Activated CD8-positive, alpha-beta memory T cell treated with anti-CD3 and anti-CD28 coated beads, Interleukin-2, amount 10 ng/mL, durations not matched to agents 7 days and 5 days (primary cell): ENCODE data around the gene OMP. TPM values are rescaled to one million over a fixed set of nuclear protein-coding genes. Genes with fewer than 3 reads are reported as not detected.
A peak's percentile ranks its signal among the peaks of the same experiment; 100 is the strongest.

Source experiments
- ATAC-seq: fragments of 150-1000 bp; cut with Tn5 transposase; one replicate; pipeline ENCODE4 v1.10.0; 2021; ENCODE audit warnings: moderate library complexity
- CTCF ChIA-PET: fragments of 350-600 bp; sonication (Branson Sonifier 250); formaldehyde crosslinking; loops from one replicate; lab custom pipeline; 2021; ENCODE audit warnings: antibody characterized with exemption; lab: Charles Lee
- DNase-seq: peaks from one replicate; pipeline ENCODE4 v3.0.0-alpha.2; 2020
- H3K27ac Mint-ChIP-seq: one replicate; pipeline ENCODE4 v1.8.0; 2021; ENCODE audit warnings: mild to moderate bottlenecking, mixed read lengths
- H3K27me3 Mint-ChIP-seq: one replicate; pipeline ENCODE4 v1.8.0; 2021; ENCODE audit warnings: mixed read lengths
- H3K36me3 Mint-ChIP-seq: one replicate; pipeline ENCODE4 v1.8.0; 2021; ENCODE audit warnings: mild to moderate bottlenecking, mixed read lengths
- H3K4me1 Mint-ChIP-seq: one replicate; pipeline ENCODE4 v1.8.0; 2021; ENCODE audit warnings: mixed read lengths
- H3K4me3 Mint-ChIP-seq: one replicate; pipeline ENCODE4 v1.8.0; 2021; ENCODE audit warnings: mild to moderate bottlenecking, moderate library complexity, mixed read lengths
- H3K9me3 Mint-ChIP-seq: one replicate; pipeline ENCODE4 v1.8.0; 2022; ENCODE audit warnings: low read depth, mixed read lengths
- total RNA-seq, 2 experiments: library from RNA; stranded (reverse); gene quantifications; one replicate each; pipeline ENCODE4 v1.2.3, GENCODE V29; 2021

Gene OMP
- total RNA-seq, 2 experiments from 2014 or later = not detected

DNA sequence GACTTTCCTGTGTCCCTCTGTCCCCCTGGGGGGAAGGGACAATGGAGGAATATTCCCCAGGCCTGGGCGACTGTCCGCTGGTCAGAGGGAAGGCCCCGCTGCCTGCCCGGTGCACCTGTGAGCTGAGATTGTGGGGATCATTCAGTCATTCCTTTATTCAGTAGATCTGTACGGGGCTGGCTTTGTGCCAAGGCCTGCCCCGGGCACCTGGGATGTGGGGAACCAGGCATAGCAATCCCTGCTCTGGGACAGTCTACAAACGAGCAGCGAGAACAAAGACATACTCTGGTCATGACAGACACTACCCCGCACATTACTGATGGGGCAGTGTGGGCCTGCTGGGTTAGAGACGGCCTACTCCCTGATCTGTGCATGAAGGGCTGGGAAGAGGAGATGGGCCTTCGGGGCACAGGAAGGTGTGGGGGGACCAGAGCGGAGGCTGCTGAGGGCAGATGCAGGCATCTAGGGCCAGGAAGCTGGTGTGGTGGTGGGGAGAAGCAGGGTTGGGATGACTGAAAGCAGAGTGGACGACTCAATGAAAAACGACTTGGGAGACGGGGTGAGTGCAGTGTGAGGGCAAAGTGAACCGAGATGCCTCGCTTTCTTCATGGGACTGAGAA, 23.6 kb downstream of the OMP start:
- peaks cover 13% of the 10 kb centered on the region for H3K27me3 Mint-ChIP-seq

DNA sequence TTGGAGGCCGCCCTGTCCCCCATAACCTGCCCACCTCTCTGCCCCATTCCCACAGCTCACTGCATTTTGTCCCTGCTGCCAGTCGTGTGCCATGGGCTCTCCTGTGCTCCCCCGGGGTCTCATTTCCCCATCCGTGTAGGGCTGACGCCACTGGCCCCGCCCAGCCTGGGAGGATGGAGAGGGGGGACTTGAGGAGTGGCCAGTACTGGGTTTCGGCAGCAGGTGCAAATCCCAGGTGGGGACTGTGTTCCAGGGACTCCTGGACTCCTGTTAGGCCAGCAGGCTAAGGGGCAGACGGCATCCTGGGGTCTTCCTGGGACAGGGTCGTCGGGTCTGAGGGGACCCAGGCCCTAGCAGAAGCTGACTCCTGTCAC, 24.2 kb downstream of the OMP start:
- ATAC-seq (no peak), DNase-seq (no peak)
- H3K27me3 Mint-ChIP-seq = peaks cover 13% of the 10 kb centered on the region
- no peaks in the 10 kb centered on the region for H3K36me3 Mint-ChIP-seq
- H3K9me3 Mint-ChIP-seq = no peaks in the 10 kb centered on the region
- peaks cover 3% of the 10 kb centered on the region for H3K4me1 Mint-ChIP-seq
- CTCF ChIA-PET = interaction anchor here (0.6 to 5.3 kb wide), 46 partner anchors 8 to 868 kb away, joined by 3 to 162 read pairs (median 5); partner anchors contain the start of gene INTS4
- no peak overlapping the region for H3K27ac Mint-ChIP-seq
- no peak overlapping the region for H3K4me3 Mint-ChIP-seq

More for the DNA sequence above, 23.6 kb downstream of the OMP start:
- Mint-ChIP-seq H3K4me3 (no peak overlapping the region), H3K4me1 (peaks cover 3% of the 10 kb centered on the region), H3K9me3 (no peaks in the 10 kb centered on the region), H3K36me3 (no peaks in the 10 kb centered on the region), H3K27ac (no peak overlapping the region)
- DNase-seq (no peak), ATAC-seq (no peak)
- CTCF ChIA-PET = interaction anchor here (0.6 to 5.3 kb wide), 27 partner anchors 10 to 493 kb away, joined by 3 to 162 read pairs (median 9); no protein-coding TSS in a partner anchor

DNA sequence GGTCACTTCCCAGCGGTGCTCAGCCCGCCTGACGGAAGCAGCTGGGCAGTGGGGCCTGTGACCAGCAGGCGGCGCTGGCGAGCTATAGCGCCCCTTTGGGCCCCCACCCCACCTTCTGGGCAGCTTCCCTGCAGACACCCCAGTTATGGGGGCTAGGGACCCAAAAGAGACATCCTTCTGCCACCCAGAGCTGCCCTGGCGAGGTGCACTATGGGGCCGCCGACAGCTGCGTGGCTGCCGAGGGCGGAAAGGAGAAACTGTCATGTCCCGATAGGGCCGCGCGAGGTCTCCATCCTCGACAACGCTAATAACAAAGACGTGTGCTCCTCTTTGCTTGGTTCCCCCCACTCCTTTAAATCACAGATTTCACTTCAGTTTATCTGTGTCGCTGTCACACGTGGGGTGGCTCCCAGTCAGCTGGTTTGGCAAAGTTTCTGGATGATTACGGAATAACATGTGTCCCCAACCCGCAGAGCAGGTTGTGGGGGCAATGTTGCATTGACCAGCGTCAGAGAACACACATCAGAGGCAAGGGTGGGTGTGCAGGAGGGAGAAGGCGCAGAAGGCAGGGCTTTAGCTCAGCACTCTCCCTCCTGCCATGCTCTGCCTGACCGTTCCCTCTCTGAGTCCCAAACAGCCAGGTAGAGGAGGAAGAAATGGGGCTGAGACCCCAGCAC, 24.7 kb downstream of the OMP start:
- Mint-ChIP-seq H3K9me3 (no peaks in the 10 kb centered on the region), H3K36me3 (no peaks in the 10 kb centered on the region), H3K27ac (no peak overlapping the region), H3K27me3 (peaks cover 13% of the 10 kb centered on the region), H3K4me3 (no peak overlapping the region), H3K4me1 (peaks cover 3% of the 10 kb centered on the region)
- peak; percentile 87 for ATAC-seq
- peak; percentile 64 for DNase-seq
- CTCF ChIA-PET = interaction anchor here (0.6 to 5.3 kb wide), 48 partner anchors 9 to 867 kb away, joined by 3 to 162 read pairs (median 5); partner anchors contain the start of gene INTS4

DNA sequence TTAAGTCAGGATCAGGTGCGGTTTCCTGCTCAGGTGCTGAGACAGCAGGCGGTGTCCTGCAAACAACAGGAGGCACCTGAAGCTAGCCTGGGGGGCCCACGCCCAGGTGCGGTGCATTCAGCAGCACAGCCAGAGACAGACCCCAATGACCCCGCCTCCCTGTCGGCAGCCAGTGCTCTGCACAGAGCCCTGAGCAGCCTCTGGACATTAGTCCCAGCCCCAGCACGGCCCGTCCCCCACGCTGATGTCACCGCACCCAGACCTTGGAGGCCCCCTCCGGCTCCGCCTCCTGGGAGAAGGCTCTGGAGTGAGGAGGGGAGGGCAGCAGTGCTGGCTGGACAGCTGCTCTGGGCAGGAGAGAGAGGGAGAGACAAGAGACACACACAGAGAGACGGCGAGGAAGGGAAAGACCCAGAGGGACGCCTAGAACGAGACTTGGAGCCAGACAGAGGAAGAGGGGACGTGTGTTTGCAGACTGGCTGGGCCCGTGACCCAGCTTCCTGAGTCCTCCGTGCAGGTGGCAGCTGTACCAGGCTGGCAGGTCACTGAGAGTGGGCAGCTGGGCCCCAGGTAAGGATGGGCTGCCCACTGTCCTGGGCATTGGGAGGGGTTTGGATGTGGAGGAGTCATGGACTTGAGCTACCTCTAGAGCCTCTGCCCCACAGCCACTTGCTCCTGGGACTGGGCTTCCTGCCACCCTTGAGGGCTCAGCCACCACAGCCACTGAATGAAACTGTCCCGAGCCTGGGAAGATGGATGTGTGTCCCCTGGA, 25.5 kb downstream of the OMP start, which contains the start of gene MYO7A:
TSS of gene MYO7A (plus strand) at position 327 of the 772 bp plus-strand sequence. CDS start 2,389 bp downstream, outside the sequence.
- H3K9me3 Mint-ChIP-seq = no peaks in the 10 kb centered on the region
- ATAC-seq (no peak), DNase-seq (no peak)
- no peaks in the 10 kb centered on the region for H3K36me3 Mint-ChIP-seq
- peaks cover 3% of the 10 kb centered on the region for H3K4me1 Mint-ChIP-seq
- CTCF ChIA-PET = interaction anchor here (0.8 to 5.3 kb wide), 32 partner anchors 9 to 491 kb away, joined by 3 to 162 read pairs (median 8); no protein-coding TSS in a partner anchor
- H3K27me3 Mint-ChIP-seq = peaks cover 15% of the 10 kb centered on the region
- H3K27ac Mint-ChIP-seq = no peak within 1 kb of the TSS
- no peak within 1 kb of the TSS for H3K4me3 Mint-ChIP-seq

DNA sequence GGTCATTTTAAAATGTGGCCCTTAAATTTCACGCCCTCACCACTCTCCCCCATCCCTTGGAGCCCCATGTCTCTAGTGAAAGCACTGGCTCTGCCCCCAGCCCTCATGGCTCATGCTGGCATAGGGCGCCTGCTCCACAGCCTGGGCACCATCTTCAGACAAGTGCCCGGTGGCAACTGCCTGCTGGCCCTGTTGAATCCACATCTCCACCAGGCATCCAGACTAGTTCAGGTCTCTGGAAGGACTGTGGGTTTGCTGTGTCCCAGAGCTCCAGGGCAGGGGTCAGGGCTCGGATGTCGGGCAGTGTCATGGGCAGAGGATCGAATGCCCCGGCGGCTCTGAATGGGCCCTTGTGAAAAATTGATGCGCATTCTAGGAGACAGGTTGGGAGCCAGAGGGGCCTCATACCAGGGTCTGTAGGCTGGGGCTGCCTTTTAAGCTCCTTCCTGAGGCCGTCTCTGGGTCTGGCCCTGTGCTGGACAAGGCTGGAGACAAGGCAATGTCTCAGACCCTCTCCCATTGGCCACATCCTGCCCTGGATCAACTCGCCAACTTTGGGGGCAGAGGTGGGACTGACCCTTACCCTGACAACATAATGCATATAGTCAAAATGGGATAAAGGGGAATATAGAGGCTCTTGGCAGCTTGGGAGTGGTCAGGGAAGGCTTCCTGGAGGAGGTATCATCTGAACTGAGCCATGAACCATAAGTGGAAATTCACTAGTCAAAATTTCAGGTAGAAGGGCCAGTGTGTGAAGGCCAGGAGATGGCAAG, 26.6 kb downstream of the OMP start:
- peaks cover 20% of the 10 kb centered on the region for H3K27me3 Mint-ChIP-seq
- H3K4me1 Mint-ChIP-seq = peaks cover 3% of the 10 kb centered on the region
- H3K9me3 Mint-ChIP-seq = no peaks in the 10 kb centered on the region
- H3K27ac Mint-ChIP-seq = no peak overlapping the region
- no peak overlapping the region for H3K4me3 Mint-ChIP-seq
- CTCF ChIA-PET = interaction anchor here (0.6 to 5.3 kb wide), 5 partner anchors 12 to 419 kb away, joined by 3 to 162 read pairs (median 19); no protein-coding TSS in a partner anchor
- DNase-seq (no peak), ATAC-seq (no peak)
- peaks cover 4% of the 10 kb centered on the region for H3K36me3 Mint-ChIP-seq

DNA sequence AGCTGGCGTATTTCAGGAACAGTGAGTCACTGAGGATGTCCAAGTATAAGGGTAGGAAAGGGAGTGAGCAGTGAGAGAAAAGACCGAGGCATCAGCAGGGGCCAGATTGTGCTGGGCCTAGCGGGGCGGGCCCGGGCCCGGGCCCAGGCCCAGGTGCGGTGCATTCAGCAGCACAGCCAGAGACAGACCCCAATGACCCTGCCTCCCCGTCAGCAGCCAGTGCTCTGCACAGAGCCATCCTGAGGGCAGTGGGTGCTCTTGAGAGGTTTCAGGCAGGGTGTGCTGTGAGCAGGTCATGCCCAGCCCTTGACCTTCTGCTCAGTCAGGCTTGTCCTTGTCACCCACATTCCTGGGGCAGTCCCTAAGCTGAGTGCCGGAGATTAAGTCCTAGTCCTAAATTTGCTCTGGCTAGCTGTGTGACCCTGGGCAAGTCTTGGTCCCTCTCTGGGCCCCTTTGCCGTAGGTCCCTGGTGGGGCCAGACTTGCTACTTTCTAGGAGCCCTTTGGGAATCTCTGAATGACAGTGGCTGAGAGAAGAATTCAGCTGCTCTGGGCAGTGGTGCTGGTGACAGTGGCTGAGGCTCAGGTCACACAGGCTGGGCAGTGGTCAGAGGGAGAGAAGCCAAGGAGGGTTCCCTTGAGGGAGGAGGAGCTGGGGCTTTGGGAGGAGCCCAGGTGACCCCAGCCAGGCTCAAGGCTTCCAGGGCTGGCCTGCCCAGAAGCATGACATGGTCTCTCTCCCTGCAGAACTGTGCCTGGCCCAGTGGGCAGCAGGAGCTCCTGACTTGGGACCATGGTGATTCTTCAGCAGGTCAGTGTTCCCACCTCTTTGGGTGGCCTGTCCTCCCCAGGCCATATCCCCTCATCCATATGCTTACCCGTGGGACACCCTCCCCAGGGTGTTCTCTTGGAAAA, 27.5 kb downstream of the OMP start:
- Mint-ChIP-seq H3K36me3 (peaks cover 4% of the 10 kb centered on the region), H3K27me3 (peaks cover 20% of the 10 kb centered on the region), H3K9me3 (no peaks in the 10 kb centered on the region), H3K4me3 (no peak overlapping the region), H3K4me1 (peaks cover 5% of the 10 kb centered on the region), H3K27ac (no peak overlapping the region)
- CTCF ChIA-PET = interaction anchor here (0.6 to 5.3 kb wide), 4 partner anchors 11 to 418 kb away, joined by 3 to 162 read pairs (median 24); no protein-coding TSS in a partner anchor
- ATAC-seq (no peak), DNase-seq (no peak)

DNA sequence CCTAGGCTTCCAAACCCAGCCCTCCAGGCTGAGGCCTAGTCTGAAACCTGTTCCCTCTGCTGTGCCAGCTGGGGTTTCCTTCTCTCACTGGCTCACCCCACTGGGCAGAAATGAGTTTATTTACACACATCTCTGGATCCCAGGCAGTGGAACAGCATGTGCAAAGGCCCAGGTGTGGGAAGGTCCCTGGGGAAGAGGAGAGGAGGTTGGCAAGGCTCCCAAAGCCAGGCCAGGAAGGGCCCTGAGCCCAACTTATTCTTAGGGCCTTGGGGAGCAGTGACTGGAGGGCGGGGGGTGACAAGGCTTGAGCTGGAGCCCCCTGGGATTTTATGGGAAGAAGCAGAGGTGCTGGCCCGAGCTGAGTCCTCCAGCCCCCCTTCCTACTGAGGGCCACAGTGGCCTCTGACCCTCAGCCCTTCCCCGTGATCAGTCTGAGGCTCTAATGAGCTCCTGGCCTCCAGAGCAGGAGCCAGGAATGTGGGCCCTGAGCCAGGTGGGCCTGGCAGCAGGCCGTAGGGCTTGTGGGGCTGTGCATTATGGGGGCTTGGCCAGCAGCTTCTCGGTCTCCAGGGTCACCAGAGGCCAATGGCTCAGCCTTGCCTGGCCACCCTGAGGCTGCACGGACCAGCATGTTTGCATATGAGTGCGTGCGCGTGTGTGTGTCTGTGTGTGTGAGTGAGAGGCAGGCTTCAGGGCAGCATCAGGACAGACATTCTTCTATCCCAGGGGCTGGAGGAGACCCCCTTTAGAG, 28.3 kb downstream of the OMP start:
- Mint-ChIP-seq H3K4me3 (no peak overlapping the region), H3K27me3 (peaks cover 22% of the 10 kb centered on the region), H3K4me1 (peaks cover 13% of the 10 kb centered on the region), H3K9me3 (no peaks in the 10 kb centered on the region), H3K27ac (no peak overlapping the region), H3K36me3 (peaks cover 4% of the 10 kb centered on the region)
- CTCF ChIA-PET = interaction anchor here (0.5 to 5.3 kb wide), 4 partner anchors 25 to 417 kb away, joined by 3 to 162 read pairs (median 3); no protein-coding TSS in a partner anchor
- DNase-seq = no peak
- no peak for ATAC-seq

DNA sequence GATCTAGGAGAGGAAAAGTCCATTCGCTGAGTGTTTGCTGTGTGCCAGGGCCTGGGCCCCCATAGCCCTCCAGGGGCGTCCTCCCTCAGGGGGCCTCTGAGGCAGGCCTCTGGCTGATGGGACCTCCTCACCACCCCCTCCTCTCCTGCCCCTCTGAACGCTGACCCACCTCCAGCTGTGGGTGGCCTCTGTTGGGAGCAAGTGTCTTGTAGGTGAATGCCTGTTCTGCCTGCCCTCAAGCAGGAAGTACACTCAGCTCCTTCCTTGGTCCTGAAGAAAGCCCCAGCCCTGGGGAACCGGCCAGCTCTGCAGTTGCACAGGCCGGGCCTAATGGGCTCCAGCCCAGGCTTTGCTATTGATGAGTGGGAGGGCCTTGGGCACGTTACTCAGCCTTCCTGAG, 28.9 kb downstream of the OMP start:
- Mint-ChIP-seq H3K4me3 (no peak overlapping the region), H3K4me1 (peaks cover 19% of the 10 kb centered on the region)
- CTCF ChIA-PET = interaction anchor here (0.5 to 1.8 kb wide), 3 partner anchors 24 to 183 kb away, joined by 3 to 7 read pairs (median 3); no protein-coding TSS in a partner anchor

DNA sequence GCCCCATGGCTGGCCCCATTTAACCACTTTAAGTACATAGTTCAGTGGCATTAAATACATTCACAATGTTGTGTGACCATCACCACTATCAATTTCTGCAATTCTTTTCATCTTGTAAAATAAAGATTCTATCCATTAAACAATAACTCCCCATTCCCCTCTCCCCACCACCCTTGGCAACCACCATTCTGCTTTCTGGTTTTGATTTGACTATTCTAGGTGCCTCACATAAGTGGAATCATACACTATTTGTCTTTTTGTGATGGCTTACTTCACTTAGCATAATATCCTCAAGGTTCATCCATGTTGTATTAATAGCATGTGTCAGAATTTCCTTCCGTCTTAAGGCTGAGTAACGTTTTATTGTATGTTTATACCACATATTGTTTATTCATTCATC, 32.4 kb downstream of the OMP start:
- no peak for ATAC-seq
- H3K27ac Mint-ChIP-seq = no peak overlapping the region
- H3K36me3 Mint-ChIP-seq = peaks cover 4% of the 10 kb centered on the region
- no peak for DNase-seq
- no peak overlapping the region for H3K4me3 Mint-ChIP-seq
- H3K9me3 Mint-ChIP-seq = no peaks in the 10 kb centered on the region
- CTCF ChIA-PET = no interaction called here
- peaks cover 39% of the 10 kb centered on the region for H3K27me3 Mint-ChIP-seq
- peaks cover 24% of the 10 kb centered on the region for H3K4me1 Mint-ChIP-seq

More for the DNA sequence above, 28.9 kb downstream of the OMP start:
- DNase-seq (no peak), ATAC-seq (no peak)
- Mint-ChIP-seq H3K9me3 (no peaks in the 10 kb centered on the region), H3K27me3 (peaks cover 24% of the 10 kb centered on the region), H3K27ac (no peak overlapping the region), H3K36me3 (peaks cover 4% of the 10 kb centered on the region)

DNA sequence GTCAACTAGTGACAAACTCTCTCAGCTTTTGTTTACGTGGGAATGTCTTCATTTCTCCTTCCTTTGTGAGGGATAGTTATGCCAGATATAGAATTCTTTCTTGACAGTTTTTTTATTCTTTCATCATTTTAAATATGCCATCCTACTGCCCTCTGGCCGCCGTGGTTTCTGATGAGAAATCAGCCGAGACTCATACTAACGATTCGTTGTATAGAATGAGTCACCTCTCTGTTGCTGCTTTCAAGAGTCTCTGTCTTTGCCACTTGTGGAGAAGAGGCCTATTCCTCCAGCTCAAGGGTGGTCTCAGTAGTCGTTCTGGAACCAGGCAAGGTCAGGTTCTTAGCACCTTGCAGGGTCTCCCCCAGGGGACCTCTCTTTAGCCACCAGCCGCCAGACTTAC, 33.4 kb downstream of the OMP start:
- Mint-ChIP-seq H3K4me1 (peaks cover 24% of the 10 kb centered on the region), H3K4me3 (no peak overlapping the region), H3K9me3 (no peaks in the 10 kb centered on the region), H3K27ac (no peak overlapping the region), H3K36me3 (peaks cover 4% of the 10 kb centered on the region), H3K27me3 (peaks cover 40% of the 10 kb centered on the region)
- no peak for DNase-seq
- CTCF ChIA-PET = interaction anchor here (1.2 to 2.7 kb wide), 4 partner anchors 9 to 88 kb away, joined by 3 to 18 read pairs (median 6); partner anchors contain the start of gene MYO7A
- ATAC-seq = peak; percentile 64

DNA sequence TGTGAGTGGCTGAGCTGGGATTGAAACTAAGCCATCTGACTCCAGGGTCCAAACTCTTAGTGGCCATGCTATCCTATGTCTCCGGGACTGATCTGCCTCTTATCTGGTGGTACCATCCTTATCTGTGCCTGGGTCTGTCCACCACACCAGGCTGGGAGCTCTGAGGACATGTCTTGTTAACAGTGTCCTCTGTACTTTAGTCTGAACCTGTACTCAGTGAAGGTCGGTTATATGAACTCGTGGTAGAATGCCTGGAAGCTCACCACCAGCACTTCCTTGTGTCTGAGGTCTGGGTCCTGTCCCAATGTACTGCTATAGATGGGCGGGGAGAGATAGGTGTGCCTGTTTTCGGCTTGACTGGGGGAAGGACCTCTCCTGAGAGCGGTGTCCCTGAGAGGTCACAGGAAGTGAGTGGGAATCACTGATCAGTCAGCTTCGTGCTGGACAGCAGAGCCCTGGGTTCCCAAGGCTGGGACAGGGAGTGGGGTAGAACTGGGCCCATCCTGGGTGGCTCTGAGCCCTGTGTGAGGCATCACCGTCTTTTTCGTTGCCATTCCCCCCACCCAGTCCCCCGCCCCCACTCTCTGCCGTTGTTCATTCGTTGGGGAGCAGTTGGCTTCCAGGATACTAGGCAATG, 34.3 kb downstream of the OMP start:
- CTCF ChIA-PET = interaction anchor here (1.2 to 2.7 kb wide), 4 partner anchors 10 to 89 kb away, joined by 3 to 18 read pairs (median 6); partner anchors contain the start of gene MYO7A
- ATAC-seq (no peak), DNase-seq (no peak)
- Mint-ChIP-seq H3K9me3 (no peaks in the 10 kb centered on the region), H3K4me1 (peaks cover 30% of the 10 kb centered on the region), H3K4me3 (no peak overlapping the region), H3K27me3 (peaks cover 44% of the 10 kb centered on the region), H3K27ac (no peak overlapping the region), H3K36me3 (peaks cover 4% of the 10 kb centered on the region)
